NCI-H345 treated with DMSO at 0.1 percent for 48 hours (cell line): ENCODE results near the gene GALR3.
A peak's percentile ranks its signal among the peaks of the same experiment; 100 is the strongest.
"Not testable (repeated sequence)": the region's sequence is repeated elsewhere in the genome, so short reads cannot be mapped to it uniquely, and the experiment has no call there.

Experiments used
- DNase-seq: peaks from one replicate; lab custom pipeline; 2025; ENCODE audit not compliant: unreplicated experiment; lab: John Stamatoyannopoulos, UW

Gene GALR3, protein sequence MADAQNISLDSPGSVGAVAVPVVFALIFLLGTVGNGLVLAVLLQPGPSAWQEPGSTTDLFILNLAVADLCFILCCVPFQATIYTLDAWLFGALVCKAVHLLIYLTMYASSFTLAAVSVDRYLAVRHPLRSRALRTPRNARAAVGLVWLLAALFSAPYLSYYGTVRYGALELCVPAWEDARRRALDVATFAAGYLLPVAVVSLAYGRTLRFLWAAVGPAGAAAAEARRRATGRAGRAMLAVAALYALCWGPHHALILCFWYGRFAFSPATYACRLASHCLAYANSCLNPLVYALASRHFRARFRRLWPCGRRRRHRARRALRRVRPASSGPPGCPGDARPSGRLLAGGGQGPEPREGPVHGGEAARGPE

GRCh38 chr22:37823134-37823985 is at the start of gene GALR3:
Gene GALR3, plus strand, starts transcription at chr22:37823382. Its CDS starts 25 bp downstream, at chr22:37823407.
- no peak for DNase-seq

GRCh38 chr22:37774728-37775127 is 48.5 kb upstream of the GALR3 start:
- no peak for DNase-seq

GRCh38 chr22:37775785-37776638 is 47.2 kb upstream of the GALR3 start:
- DNase-seq = no peak

GRCh38 chr22:37776639-37777005 is 46.6 kb upstream of the GALR3 start:
- DNase-seq = no peak

DNA sequence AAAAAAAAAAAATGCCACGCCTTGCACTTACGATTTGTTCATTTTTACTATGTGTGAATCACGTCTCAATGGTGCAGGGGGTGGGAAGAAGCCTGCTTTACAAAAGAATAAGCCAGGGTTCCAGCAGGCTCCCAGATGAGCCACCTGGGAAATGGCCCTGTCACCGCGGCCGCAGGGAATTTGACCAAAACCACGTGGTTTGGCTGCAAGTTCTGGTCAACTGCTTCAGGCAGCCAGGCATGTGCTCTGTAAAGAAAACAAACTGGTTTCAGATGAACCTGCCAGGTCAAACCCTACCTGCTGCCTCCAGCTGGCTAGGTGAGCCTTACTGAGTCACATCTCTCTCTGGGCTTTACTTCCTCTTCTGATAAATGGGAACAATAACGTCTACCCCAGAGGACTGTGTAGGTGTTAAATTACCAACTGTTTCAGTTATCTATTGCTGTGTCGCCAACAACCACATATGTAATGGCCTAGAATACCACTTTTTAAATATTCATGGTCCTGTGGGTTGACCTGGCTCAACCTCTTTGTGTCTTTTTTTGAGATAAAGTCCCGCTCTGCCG is 46.0 kb upstream of the GALR3 start:
- DNase-seq = no peak

DNA sequence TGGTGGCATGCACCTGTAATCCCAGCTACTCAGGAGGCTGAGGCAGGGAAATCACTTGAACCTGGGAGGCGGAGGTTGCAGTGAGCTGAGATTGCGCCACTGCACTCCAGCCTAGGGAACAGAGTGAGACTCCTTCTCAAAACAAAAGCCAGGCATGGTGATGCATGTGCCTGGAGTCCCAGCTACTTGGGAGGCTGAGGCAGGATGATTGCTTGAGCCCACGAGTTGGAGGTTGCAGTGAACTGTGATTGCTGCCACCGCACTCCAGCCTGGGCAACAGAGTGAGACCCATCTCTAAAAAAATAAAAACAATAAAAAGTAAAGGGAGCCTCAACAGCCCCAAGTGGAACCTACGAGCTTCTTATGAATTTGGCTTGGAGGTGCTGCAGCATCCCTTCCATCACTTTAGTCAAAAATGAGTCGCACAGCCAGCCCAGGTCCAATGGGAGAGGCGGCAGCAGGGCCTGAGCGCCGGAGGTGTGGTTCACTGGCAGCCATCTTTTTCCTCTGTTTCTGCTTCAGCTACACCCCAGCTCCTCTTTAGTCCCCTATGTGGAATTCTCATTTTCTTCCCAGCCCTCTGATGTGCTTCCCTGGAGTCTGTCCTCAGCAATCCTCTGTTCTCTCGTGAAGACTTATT is 44.7 kb upstream of the GALR3 start:
- DNase-seq = no peak

DNA sequence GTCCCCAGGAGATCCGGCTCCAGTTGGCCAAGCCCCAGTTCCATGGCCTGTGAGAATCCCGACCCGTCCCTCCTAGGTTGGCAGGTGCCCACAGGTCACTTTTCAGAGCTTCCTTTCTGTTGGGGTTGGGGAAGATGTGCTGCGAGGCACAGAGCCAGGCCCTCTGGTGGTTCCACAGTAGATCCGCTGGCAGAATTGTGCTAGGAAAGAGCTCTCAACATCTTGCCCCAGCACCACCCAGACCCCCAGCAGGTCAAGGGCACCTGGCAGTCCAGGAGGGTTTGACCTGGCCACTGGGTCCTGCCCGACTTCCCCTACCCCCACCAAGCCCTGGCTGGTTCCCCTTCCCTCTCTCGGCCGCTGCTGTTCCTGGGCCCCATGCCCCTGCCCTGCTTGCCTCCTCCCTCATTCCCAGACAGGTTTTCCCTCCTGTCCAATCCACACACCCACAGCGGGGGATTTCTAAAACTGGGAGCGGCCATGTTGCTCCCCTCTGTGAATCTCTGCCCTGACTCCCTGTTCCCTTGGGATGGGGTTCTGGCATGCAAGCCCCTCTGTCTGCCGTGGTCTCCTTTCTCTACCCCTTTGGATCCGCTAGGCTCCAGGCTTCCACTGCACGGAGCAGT is 41.6 kb upstream of the GALR3 start:
- DNase-seq = no peak

DNA sequence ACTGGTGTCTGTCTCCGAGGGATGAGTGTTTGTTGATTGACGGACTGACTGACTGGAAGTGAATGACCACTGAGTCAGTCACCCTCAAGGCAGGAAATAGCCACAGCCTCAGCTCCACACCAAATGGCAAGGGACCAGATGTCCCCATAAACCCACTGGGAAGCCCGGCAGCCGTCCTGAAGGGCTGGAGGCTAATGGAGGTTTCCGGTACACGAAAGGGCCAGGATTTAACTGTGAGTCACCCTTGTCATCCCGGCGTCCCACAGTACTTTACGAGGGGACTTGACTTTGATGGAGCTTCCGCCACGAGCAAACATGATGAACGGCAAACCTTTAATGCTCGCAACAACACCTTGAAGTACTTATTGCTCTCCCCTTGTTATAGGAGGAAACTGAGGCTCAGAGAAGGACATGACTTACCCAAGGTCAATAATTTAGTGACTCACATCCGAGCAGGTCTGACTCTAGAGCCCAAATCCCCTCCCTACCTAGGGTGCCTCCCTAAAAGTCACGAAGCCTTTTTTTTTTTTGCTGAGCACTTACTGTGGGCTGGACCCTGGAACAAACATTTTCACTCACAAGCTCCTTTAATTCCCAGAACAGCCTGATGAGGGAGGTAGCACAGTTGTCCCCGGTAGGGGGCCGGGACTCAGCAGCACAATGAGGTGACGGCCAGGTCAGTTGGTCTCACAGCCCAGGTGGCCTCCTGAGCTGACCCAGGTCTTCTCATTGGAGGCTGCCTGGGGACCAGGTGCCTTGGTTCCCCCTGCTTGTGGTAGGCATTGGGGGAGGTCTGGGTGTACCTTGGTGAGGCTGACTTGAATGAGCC is 40.6 kb upstream of the GALR3 start:
- DNase-seq = no peak

- peak; percentile 26 for DNase-seq
Observed at GRCh38 chr22:37784829-37785495, 38.2 kb upstream of the GALR3 start.

GRCh38 chr22:37790234-37790633 is 32.9 kb upstream of the GALR3 start:
- DNase-seq = no peak

DNA sequence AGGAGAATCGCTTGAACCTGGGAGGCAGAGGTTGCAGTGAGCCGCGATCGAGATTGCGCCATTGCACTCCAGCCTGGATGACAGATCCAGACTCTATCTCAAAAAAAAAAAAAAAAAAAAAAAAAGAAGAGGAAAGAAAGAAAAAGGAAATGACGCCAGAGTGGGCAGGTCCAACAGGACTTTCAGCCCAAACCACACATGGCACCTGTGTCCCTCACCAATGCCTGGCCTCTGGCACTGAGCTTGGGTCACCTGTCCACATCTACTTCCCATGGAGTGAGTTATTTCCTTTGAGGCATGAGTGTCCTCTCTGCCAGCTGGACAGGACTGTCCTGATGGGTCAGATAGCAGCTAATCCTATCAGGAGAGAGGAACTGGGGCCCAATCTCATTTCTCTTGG is 30.7 kb upstream of the GALR3 start:
- no peak for DNase-seq

DNA sequence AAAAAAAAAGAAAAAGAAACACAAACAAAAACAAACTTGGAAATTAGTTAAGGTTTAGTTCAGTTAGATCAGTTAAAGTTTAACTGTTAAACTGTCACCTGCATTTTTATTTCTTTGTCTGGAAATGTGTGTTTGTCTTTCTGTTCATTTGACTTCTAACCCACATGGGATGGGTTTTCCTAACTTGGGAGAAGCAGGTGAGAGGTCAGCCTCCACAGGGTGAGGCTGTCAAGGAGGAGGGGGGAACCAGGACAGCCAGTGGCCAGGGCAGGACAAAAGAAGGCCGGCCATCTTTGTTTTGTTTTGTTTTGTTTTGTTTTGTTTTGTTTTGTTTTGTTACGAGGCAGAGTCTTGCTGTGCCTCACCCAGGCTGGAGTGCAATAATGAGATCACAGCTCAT is 28.8 kb upstream of the GALR3 start:
- DNase-seq = no peak

GRCh38 chr22:37796079-37796478 is 27.1 kb upstream of the GALR3 start:
- no peak for DNase-seq

GRCh38 chr22:37797259-37797658 is 25.9 kb upstream of the GALR3 start:
- not testable (repeated sequence) for DNase-seq

DNA sequence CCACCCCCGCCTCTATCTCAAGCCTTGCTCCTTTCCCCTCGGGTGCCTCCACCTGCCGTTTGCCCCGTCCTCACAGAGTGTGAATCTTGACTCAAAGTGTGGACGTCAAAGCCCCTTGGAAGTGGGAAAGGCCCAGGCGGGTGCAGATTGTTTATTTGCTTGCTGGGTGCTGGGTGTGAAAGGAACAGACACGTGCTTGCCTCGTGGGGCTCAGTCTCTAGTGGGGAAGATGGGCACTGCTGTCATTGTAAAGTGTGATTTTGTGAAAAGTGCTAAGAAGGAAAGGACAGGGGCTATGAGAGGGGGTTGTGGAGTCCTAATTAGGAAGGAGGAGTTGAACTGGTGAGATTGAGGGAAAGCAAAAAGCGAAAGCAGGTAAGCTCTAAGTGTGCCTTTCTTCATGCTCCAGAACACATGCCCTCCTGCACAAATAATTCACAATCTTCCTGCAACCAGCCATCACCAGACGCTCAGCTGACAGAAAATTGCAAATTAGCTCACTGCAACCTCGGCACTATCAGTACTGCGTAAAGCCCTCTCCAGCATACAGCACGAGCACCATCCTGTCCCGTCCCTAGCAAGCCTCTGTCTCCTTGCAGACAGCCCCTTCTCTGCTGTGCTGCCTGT is 25.2 kb upstream of the GALR3 start:
- DNase-seq = no peak

GRCh38 chr22:37799979-37800378 is 23.2 kb upstream of the GALR3 start:
- DNase-seq = not testable (repeated sequence)

DNA sequence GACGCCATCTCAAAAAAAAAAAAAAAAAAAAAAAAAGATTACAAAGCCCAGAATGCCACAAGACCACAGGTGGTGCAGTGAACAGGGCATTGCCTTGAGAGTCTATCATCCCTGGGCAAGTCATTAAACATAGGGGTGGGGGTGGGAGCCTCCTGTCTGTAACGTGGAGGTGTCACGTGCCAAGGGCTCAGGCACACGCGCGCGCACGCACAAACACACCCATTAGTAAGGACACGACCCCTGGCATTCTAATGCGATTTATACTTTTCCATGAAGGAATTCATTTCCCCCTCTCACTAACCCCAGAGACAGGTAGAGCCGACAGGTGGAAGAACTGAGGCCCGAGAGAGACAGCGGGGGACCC is 21.3 kb upstream of the GALR3 start:
- no peak for DNase-seq
